Esophagus muscularis mucosa (tissue), 4 donors: ENCODE measurements around the gene SH3BP2. TPM values are rescaled to one million over a fixed set of nuclear protein-coding genes. Genes with fewer than 3 reads are reported as not detected.

ENCODE experiments used
- DNase-seq: peaks from one replicate; pipeline ENCODE4 v3.0.0-alpha.2; 2017; ENCODE audit errors: extremely low spot score
- H3K27ac ChIP-seq, 4 donors: fragments of 200-600 bp; sonication (generic); replicated peaks in 1 of 4; 1 replicate in 3 of 4; 2 replicates in 1 of 4; pipeline ENCODE4 v1.5.1; 2016 to 2019; ENCODE audit warnings: mild to moderate bottlenecking in 1 of 4
- H3K27me3 ChIP-seq, 4 donors: fragments of 200-600 bp; sonication (generic); one replicate each; pipeline versions ENCODE4 v1.5.1 to v1.6.0; 2016 to 2019
- H3K36me3 ChIP-seq, 4 donors: fragments of 200-600 bp; sonication (generic); one replicate each; pipeline ENCODE4 v1.5.1; 2016 to 2019
- H3K4me1 ChIP-seq, 4 donors: fragments of 200-600 bp; sonication (generic); one replicate each; pipeline ENCODE4 v1.5.1; 2016 to 2019
- H3K4me3 ChIP-seq, 4 donors: fragments of 200-600 bp; sonication (generic); 1 replicate in 2 of 4; 2 replicates in 2 of 4; pipeline ENCODE4 v1.5.1; 2016 to 2019; ENCODE audit warnings: mild to moderate bottlenecking in 4 of 4, moderate library complexity in 1 of 4
- H3K9me3 ChIP-seq, 4 donors: fragments of 200-600 bp; sonication (generic); 1 replicate in 3 of 4; 2 replicates in 1 of 4; pipeline ENCODE4 v1.5.1; 2016 to 2019
- EP300 ChIP-seq: sonication (generic); formaldehyde crosslinking; IDR thresholded peaks from one replicate; pipeline ENCODE4 v1.6.1; 2017; ENCODE audit warnings: antibody characterized with exemption
- POLR2A ChIP-seq: fragments of 450-650 bp; IDR thresholded peaks from one replicate; pipeline ENCODE4 v1.6.1; 2017; ENCODE audit warnings: antibody characterized with exemption, moderate library complexity, mild to moderate bottlenecking, low read depth
- POLR2AphosphoS5 ChIP-seq, 2 donors: sonication (generic); formaldehyde crosslinking; IDR thresholded peaks; one replicate each; pipeline ENCODE4 v1.6.1; 2017; ENCODE audit warnings: antibody characterized with exemption in 2 of 2
- WGBS: methylation state at CpG from one replicate; pipeline ENCODE4 v1.1.5; 2018; 5-methylcytosine and 5-hydroxymethylcytosine counted together
- intact Hi-C: fragments of 100-400 bp; cut with DNase I; formaldehyde crosslinking; loops from one replicate; pipeline ENCODE4 v1.15.1; 2023
- total RNA-seq, 4 donors: library from RNA; depleted of rRNA; stranded (reverse); fragments of >200 nt; gene quantifications; one replicate each; pipeline versions ENCODE4 v1.1.0 to v1.2.1, GENCODE V29; 2016
- TF ChIP-seq, protein P1 (sequence below), 3 experiments: fragments of 200-600 bp in 2 of 3; fragments of 450-650 bp in 1 of 3; sonication (generic) in 2 of 3; IDR thresholded peaks; one replicate each; pipeline ENCODE4 v1.5.1; 2017 to 2019; ENCODE audit warnings: antibody characterized with exemption in 3 of 3, mild to moderate bottlenecking in 2 of 3, moderate library complexity in 1 of 3

SH3BP2 gene, protein sequence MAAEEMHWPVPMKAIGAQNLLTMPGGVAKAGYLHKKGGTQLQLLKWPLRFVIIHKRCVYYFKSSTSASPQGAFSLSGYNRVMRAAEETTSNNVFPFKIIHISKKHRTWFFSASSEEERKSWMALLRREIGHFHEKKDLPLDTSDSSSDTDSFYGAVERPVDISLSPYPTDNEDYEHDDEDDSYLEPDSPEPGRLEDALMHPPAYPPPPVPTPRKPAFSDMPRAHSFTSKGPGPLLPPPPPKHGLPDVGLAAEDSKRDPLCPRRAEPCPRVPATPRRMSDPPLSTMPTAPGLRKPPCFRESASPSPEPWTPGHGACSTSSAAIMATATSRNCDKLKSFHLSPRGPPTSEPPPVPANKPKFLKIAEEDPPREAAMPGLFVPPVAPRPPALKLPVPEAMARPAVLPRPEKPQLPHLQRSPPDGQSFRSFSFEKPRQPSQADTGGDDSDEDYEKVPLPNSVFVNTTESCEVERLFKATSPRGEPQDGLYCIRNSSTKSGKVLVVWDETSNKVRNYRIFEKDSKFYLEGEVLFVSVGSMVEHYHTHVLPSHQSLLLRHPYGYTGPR
- 10 to 100 TPM; 25.2 to 34.5 (median 31.5) TPM for total RNA-seq

DNA sequence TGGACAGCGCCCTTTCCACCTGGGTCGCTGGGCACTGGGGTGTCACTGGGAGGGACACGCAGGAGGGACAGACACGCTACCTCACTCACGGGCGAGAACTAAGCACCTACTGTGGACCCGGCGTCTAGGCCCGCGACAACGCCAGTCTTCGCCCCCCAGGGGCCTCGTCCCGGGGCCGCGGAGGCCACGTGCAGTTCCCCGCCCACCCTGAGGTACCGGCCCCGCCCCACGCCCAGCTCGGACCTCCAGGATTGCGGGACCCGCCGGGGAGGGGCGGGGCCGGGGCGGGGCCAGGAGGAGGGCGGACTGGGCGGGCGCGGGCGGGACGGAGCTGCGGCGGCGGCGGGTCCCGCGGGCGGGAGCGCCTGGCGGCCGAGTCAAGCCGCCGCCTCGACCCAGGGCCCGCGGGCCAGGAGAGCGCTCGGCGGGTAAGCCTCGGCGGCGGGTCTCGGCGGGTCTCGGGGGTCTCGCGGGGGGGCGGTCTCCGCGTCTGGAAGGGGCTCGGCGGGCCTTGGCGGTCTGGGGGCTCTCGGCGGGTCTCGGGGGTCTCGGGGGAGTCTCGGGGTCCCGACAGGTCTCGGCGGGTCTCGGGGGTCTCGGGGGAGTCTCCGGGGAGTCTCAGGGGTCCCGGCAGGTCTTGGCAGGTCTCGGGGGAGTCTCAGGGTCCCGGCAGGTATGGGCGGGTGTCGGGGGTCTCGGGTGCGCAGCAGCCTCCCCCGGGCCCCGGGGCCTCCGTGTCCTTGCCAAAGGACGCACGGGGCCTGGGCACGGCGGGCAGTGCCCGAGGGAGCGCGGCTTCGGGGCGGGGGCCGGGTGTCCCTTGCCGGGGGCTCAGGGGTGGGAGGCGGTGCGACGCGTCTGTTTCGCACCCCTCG is at the start of gene SH3BP2:
Gene SH3BP2, plus strand, starts transcription at position 375 of the 875 bp plus-strand sequence. CDS start 27,533 bp downstream, outside the sequence.
- intact Hi-C loops: no loop called here
- DNase-seq: no peak
- TF ChIP-seq POLR2AphosphoS5 (IDR thresholded peaks at IDR 0.05) (peak in 1 of 2 donors; percentile 26), EP300 (no peak), POLR2A (no peak)
- TF ChIP-seq, protein P1, sequence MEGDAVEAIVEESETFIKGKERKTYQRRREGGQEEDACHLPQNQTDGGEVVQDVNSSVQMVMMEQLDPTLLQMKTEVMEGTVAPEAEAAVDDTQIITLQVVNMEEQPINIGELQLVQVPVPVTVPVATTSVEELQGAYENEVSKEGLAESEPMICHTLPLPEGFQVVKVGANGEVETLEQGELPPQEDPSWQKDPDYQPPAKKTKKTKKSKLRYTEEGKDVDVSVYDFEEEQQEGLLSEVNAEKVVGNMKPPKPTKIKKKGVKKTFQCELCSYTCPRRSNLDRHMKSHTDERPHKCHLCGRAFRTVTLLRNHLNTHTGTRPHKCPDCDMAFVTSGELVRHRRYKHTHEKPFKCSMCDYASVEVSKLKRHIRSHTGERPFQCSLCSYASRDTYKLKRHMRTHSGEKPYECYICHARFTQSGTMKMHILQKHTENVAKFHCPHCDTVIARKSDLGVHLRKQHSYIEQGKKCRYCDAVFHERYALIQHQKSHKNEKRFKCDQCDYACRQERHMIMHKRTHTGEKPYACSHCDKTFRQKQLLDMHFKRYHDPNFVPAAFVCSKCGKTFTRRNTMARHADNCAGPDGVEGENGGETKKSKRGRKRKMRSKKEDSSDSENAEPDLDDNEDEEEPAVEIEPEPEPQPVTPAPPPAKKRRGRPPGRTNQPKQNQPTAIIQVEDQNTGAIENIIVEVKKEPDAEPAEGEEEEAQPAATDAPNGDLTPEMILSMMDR (IDR thresholded peaks at IDR 0.05): peak in 1 of 3 experiments; percentile 13

DNA sequence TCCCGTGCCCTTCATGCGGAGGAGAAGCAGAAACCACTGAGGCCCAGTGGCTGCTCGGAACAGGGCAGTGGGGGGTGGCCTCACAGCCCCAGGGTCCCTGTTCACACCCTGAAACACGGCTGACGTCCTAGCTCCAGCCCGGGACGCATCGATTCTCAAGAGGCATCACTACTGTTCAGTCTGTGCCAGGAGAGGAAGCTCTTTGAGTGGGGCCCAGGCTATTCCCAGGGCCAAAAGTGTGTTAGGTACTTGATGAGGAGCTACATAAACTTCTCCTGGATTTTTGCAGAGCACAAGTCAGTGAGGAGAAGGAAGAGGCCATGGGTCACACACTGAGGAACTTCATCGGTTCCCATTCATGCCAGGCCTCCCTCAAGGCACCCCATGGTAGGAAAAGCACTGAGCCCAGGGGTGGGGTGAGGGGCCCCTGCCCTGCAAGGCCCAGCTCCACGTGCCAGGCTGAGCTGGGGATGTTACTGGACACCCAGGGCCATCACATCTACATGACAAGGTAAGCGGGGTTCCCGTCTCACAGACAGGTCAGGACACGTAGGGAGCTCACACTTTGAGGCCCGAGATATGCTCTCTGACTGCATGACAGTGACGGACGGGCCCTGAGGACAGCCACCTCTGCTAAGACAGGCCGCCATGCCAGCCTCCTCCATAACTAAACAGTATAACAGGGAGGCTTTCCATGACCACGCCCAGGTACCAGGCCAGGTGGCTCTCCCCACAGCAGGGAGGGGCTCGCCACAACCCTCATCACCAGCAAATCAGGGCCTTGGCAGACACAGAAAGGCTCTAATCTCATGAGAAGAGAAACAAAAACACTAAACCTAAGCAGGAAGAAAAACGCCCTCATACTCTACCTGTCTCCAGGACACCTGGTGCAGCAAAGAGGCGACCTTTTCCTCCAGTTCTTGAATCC is 49.1 kb upstream of the SH3BP2 start:
- TF ChIP-seq, protein P1 (IDR thresholded peaks at IDR 0.05): no peak
- TF ChIP-seq EP300 (no peak), POLR2AphosphoS5 (IDR thresholded peaks at IDR 0.05) (no peak), POLR2A (no peak)
- H3K27ac ChIP-seq: no peak overlapping the region
- DNase-seq: no peak
- peaks cover 30 to 71% (median 68%) of the 10 kb centered on the region in 4 donors for H3K36me3 ChIP-seq
- WGBS: 92% methylated on average over 9 of the region's 21 CpGs
- no peaks in the 10 kb centered on the region for H3K9me3 ChIP-seq
- intact Hi-C loops: no loop called here
- H3K4me3 ChIP-seq: no peak overlapping the region
- H3K27me3 ChIP-seq: no peaks in the 10 kb centered on the region
- peaks cover 14 to 19% (median 18%) of the 10 kb centered on the region in 4 donors for H3K4me1 ChIP-seq

More for the DNA sequence above, at the start of gene SH3BP2:
- Histone ChIP-seq H3K36me3 (no peaks in the 10 kb centered on the region), H3K27me3 (no peaks in the 10 kb centered on the region), H3K4me3 (peak within 1 kb of the TSS; percentile 64 to 84 (median 72)), H3K9me3 (no peaks in the 10 kb centered on the region), H3K27ac (peak within 1 kb of the TSS; percentile 59 to 82 (median 76)), H3K4me1 (peaks cover 68 to 80% (median 76%) of the 10 kb centered on the region in 4 donors)
- 17% methylated on average over 18 of the region's 104 CpGs for WGBS

DNA sequence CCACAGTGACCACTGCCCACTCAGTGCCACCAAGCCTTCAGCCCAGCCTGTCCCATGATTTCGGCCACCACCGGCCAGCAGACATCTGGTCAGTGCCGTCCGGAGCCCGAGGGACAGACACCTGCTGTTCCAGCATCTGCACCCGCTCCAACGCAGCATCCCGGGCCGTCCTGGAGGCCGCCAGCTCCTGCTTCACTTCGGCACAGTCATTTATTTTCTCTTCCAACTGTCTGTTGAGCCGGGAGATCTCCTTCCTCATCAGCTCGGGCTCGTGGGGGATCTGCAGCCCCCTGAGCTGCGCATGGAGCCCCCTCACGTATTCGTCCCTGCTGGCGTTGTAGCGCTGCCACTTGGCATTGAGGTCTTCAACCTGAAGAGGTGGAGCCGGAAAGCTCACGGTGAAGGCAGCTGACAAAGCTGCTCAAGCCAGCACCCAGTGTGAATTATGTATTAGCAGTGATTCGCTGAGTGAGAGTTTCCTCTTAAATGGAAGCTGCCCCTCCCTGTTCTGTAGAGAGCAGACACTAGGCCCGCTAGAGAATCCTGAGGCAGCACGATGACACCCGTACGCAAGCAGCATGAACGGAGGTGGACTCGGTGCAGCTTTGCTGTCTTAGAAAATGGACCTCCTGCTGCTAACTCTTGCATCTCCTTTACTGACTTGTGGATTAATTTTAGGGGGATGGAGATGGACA is 48.2 kb upstream of the SH3BP2 start:
- Histone ChIP-seq H3K9me3 (no peaks in the 10 kb centered on the region), H3K27me3 (no peaks in the 10 kb centered on the region), H3K4me1 (peaks cover 14 to 19% (median 18%) of the 10 kb centered on the region in 4 donors), H3K36me3 (peaks cover 30 to 71% (median 68%) of the 10 kb centered on the region in 4 donors), H3K27ac (no peak overlapping the region), H3K4me3 (no peak overlapping the region)
- WGBS: 95% methylated on average over 28 of the region's 28 CpGs
- no peak for DNase-seq
- intact Hi-C loops: no loop called here
- TF ChIP-seq, protein P1 (IDR thresholded peaks at IDR 0.05): no peak
- TF ChIP-seq POLR2A (no peak), EP300 (no peak), POLR2AphosphoS5 (IDR thresholded peaks at IDR 0.05) (no peak)
